ENCODE measurements around the gene FAM120B.

Gene FAM120B

GRCh38 chr6:170448317-170448716, 141.8 kb downstream of the FAM120B start:
- no peak for DNase-seq

GRCh38 chr6:170448751-170449630, 142.4 kb downstream of the FAM120B start:
- DNase-seq = peak; percentile 66

- no peak for DNase-seq
These were observed 143.5 kb downstream of the FAM120B start for GRCh38 chr6:170449835-170450753.

DNA sequence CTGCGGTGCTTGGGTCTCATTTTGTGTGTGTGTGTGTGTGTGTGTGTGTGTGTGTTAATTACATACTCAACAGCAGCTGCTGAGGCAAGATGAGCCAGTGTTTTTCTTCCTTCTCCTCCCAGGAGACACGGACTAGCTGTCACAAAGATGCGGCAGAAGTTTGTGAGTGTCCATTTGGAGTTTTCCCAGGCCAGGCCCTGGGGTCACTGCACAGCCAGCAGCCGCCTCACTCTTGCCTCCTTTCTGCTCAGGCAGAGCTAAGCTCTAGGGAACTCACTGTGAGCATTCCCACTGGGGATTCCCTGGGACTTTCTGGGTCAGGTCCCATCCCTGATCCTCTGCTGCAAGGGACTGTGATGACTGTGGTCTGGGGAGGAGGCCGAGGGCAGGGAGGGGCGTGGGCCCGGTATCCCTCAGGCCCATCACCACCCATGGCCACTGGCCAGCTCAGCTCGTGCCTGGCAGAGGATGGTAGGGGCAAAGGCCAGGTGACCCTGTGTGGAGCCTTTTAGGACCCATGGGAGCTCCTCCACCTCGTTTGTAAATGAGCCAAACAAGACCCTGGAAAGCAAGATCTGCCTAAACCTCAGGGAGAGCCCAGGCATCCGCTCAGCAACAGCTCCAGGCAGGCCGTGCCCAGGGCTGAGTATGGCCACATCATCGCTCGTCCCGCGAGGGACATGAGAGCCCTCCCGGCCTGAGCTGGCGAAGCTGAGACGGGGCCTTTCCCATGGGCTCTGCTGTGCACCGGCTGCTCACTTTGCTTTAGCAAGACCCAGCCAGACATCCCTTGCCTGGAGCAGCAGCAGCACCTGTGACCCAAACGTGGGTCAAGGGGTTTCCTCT, 144.6 kb downstream of the FAM120B start:
- DNase-seq = no peak

DNA sequence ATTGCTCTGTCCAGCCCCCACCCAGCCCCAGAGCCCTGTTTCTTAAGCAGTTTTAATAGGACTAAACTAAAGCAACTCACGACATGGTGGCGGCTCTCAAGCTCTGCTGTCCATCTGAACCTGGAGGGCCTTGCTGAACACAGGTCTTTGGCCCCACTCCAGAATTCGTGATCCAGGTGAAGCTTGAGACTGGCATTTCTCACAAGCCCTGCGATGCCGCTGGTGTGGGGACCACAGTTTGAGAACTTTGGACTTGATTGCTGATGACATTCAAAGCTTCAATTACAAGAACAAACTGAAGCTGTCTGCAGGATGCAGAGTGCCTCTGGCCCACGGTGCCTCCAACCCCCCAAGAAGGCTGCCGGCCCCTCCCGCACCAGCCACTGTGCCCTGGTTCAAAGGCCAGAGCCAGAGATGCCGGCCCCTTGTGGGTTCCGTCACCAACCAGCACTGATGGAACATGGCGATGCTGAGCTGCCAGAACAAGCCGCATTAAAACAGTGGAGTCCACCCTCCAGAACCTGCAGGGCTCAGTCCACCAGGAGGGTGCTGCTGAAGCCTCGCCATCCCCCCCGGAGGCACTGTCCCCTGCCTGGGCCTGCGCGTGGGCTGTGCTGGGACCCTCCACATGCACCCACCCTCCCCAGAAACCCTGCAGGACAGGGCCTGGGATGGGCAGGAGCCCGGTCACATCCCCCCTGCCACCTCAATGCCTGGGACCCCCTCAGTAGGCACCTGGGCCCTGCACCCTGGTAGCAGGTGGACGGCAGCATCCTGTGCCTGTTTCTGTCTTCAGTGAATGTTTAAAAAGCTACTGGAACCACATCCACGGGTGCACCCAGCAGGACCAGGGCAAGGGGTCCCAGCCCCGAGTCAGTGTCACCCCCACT, 145.4 kb downstream of the FAM120B start:
- no peak for DNase-seq

DNA sequence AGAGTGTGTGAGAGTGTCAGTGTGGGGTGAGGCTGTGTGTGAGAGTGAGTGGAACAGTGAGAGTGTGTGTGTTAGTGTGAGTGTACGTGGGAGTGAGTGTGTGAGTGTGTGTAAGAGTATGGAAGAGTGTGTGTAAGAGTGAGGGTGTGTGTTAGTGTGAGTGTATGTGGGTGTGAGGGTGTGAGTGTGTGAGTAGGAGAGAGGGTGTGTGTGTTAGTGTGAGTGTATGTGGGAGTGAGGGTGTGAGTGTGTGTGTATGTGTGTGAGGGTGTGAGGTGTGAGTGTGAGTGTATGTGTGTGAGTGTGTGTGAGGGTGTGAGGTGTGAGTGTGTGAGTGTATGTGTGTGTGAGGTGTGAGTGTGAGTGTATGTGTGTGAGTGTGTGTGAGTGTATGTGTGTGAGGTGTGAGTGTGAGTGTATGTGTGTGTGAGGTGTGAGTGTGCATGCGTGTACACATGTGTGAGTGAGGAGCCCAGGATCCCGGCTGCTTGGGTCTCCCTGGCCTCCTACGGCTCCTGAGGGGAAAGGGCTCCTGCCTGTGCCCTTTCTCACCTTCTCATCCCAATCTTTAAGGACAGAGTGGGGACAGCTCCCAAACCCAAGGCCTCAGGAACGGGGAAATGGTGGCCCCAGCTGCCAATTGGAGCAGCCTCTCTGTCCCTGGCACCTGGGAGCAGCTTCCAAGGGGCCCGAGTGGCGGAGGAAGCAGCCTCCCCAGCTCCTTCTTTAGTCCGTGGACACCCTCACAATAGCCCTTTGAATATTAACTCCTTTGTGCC, 146.4 kb downstream of the FAM120B start:
- no peak for DNase-seq

GRCh38 chr6:170453586-170454511, 147.3 kb downstream of the FAM120B start:
- no peak for DNase-seq

- no peak for DNase-seq
These were observed 148.1 kb downstream of the FAM120B start for GRCh38 chr6:170454512-170455285.

GRCh38 chr6:170455335-170455979, 148.9 kb downstream of the FAM120B start:
- no peak for DNase-seq

GRCh38 chr6:170456334-170456733, 149.8 kb downstream of the FAM120B start:
- DNase-seq = no peak
